ENCODE results near the gene CFAP210. TPM values are rescaled to one million over a fixed set of nuclear protein-coding genes. Genes with fewer than 3 reads are reported as not detected.
"Not testable (repeated sequence)": the region's sequence is repeated elsewhere in the genome, so short reads cannot be mapped to it uniquely, and the experiment has no call there.

CFAP210 gene
- total RNA-seq, 1 donor from 2014 or later: 0.72 TPM

DNA sequence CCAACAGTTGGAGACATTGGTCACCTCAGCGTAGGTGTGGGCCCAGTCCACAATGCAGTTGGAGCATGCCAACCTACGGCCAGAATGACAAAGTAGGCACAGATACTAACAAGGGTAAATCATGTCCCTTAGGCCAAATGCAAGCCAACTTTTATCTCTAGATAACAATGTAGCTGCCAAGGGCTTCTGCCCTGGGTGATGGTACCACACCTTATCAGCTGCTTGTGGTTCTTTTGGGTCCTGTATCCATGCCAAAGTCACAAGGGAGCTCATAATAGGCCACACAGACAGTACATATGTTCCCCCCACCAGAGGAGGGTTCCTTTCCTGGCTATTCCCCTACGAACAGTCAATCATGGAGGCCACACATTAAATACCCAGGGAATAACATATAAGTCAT lies 19.1 kb upstream of the CFAP210 start:
- no peak for DNase-seq (ENCODE audit: low spot score)

DNA sequence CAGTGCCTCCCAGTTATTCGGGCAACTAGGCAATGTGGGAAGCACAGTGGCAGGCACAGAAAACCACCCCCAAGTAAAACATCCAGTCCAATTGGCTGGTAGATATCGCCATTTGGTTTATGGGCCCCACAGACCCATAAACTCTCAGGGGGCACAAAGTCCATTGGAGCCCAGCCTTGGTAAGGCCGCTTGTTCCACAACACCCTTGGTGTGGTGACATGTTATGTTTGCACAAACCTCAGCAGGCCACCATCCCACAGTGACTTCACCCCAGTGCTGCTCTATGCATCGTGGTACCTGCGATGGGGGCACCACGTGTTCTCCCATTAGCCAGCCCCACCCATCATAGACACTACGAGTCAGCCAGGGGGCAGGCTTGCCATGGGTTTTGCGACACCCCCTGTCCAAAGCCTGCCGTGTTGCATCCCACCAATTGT lies 18.6 kb upstream of the CFAP210 start:
- DNase-seq (ENCODE audit: low spot score): no peak

GRCh38 chr2:169711751-169712509 lies 17.7 kb upstream of the CFAP210 start:
- no peak for DNase-seq (ENCODE audit: low spot score)

DNA sequence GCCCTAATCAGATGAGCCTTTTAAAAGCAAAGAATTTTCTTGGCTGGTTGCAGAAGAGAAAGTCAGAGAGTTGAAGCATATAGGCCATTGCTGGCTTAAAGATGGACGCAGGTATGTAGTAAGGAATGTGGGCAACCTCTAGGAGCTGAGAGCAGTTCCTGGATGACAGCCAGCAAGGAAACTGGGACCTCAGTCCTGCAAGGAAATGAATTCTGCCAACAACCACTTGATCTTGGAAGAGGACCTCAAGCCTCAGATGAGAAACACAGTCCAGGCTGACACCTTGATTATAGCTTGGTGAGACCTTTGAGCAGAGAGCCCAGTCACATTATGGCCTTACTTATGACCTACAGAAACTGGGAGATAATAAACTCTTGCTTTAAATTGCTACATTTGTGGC lies 15.8 kb upstream of the CFAP210 start:
- DNase-seq (ENCODE audit: low spot score): no peak

GRCh38 chr2:169709331-169709730 lies 15.1 kb upstream of the CFAP210 start:
- DNase-seq (ENCODE audit: low spot score): no peak

DNA sequence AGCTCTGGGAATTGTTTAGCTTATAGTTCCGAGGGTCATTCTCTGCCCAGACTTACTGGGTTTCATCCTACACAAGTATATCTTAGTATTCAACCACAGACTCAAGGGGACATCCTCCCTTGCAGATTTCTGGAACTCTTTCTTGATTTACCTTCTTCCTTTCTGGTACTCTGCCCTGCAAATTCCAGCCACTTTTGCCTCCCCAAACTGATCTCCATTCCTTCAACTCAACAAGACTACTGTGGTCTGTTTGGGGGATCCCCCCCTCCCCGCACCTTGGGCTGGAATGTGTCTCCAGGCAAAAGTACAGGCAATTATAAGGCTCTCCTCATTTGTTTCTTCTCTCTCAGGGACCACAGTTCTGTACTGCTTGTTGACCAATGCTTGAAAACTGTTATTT lies 13.4 kb upstream of the CFAP210 start:
- no peak for DNase-seq (ENCODE audit: low spot score)

GRCh38 chr2:169705927-169706326 lies 11.7 kb upstream of the CFAP210 start:
- DNase-seq (ENCODE audit: low spot score): no peak

DNA sequence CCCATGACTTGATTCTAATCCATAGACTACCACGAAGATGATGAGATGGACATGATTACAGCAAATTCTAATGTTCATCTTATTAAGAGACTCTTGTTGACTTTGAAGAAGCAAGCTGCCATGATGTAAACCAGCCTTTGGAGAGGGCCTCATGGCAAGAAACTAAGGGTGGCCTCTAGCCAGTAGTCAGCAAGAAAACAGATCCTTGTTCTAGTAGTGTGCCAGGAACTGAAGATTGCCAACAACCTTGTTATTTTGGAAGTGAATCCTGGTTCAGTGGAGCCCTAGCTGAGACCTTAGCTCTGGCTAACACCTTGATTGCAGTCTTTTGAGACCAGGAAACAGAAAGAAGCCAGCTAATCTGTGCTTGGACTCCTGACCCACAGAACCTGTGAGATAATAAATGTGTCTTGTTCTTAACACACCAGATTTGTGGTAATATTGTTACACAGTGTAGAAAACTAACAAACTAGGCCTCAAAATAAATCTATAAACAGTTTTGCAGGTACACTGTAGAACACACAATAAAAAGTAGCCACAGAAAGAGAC lies 10.0 kb upstream of the CFAP210 start:
- no peak for DNase-seq (ENCODE audit: low spot score)

DNA sequence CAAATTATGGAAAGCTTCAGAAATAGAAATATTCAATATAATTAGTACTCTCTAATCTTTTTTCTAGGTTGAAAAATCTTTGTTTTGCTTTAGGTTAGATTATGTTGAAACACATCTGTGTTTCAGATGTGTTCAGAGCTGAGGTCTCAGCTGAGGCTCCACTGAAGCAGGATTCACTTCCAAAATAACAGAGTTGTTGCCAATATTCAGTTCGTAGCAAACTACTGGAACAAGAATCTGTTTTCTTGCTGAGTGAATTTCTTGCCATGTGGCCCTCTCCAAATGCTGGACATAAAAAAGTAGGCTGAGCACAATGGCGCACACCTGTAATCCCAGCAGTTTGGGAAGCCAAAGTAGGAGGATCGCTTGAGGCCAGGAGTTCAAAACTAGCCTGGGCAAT lies 8.8 kb upstream of the CFAP210 start:
- DNase-seq (ENCODE audit: low spot score): no peak

DNA sequence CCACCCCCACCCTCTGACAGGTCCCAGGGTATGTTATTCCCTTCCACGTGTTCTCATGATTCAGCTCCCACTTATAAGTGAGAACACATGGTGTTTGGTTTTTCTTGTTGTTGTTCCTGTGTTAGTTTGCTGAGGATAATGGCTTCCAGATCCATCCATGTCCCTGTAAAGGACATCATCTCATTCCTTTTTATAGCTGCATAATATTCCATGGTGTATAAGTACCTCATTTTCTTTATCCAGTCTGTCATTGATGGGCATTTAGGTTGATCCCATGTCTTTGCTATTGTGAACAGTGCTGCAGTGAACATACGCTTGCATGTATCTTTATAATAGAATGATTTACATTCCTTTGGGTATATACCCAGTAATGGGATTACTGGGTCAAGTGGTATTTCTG lies 5.0 kb upstream of the CFAP210 start:
- DNase-seq (ENCODE audit: low spot score): not testable (repeated sequence)

GRCh38 chr2:169696381-169696780 lies 2.2 kb upstream of the CFAP210 start:
- no peak for DNase-seq (ENCODE audit: low spot score)

DNA sequence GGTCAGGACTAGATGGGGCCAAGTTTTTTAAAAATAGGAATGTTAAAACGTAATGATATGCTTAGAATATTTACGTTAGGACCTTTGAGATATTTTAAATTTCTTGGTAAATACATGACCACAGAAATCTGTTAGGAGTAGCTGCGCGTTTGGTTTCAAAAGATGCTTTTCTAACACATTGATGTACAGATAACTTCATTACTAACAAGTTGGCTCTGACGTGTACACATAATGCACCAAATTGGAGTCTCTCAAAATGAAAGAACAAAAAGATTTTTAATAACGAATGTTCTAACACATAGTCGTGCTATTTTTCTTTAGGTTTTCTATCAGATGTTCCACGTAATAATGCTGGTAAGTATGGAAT lies 672 bp upstream of the CFAP210 start:
- DNase-seq (ENCODE audit: low spot score): no peak

DNA sequence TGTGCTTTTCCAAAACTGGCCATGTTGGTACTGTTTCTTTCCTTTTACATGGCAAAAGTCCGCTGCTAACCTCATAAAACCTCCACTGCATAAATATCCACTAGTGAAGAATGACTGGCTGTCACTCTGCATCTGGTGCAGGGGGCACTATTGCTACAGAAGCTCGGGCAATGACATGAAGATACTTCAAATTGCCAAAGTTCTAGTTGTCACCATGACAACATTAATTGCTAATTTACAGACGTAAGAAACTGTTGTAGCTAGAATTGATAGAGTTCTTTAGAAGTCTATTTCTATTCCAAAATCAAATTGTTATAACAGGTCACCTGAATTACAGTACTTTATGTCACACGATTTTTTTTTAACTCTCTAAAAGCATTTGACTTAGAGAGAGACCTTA lies 845 bp downstream of the CFAP210 start:
- no peak for DNase-seq (ENCODE audit: low spot score)

- DNase-seq (ENCODE audit: low spot score): no peak
These were observed 1.5 kb downstream of the CFAP210 start for GRCh38 chr2:169692718-169693117.

DNA sequence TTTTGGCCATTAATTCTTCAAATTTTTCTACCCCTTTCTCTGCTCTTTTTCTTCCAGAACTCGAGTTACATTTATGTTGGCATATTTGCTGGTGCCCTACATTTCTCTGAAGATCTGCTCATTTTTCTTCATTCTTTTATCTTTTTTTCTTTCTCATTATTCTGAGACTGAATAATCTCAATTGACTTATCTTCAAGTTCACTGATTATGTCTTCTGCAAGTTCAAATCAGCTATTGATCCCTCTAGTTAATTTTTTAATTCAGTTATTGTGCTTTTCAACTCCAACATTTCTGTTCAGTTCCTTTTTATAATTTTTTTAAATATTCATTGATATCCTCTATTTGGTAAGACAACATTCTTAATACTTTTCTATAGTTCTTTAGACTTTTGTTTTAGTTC lies 3.2 kb downstream of the CFAP210 start:
- no peak for DNase-seq (ENCODE audit: low spot score)

GRCh38 chr2:169687943-169688342 lies 6.3 kb downstream of the CFAP210 start:
- DNase-seq (ENCODE audit: low spot score): not testable (repeated sequence)

GRCh38 chr2:169686825-169687224 lies 7.4 kb downstream of the CFAP210 start:
- DNase-seq (ENCODE audit: low spot score): not testable (repeated sequence)

DNA sequence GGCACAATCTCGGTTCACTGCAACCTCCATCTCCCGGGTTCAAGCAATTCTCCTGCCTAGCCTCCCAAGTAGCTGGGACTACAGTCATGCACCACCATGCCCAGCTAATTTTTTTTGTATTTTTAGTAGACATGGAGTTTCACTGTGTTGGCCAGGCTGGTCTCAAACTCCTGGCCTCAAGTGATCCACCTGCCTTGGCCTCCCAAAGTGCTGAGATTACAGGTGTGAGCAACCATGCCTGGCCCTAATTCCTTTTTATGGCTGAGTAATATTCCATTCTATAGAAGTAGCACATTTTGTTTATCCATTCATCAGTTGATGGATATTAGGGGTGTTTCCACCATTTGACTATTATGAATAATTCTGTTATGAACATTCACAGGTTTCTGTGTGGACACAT lies 9.5 kb downstream of the CFAP210 start:
- DNase-seq (ENCODE audit: low spot score): not testable (repeated sequence)

DNA sequence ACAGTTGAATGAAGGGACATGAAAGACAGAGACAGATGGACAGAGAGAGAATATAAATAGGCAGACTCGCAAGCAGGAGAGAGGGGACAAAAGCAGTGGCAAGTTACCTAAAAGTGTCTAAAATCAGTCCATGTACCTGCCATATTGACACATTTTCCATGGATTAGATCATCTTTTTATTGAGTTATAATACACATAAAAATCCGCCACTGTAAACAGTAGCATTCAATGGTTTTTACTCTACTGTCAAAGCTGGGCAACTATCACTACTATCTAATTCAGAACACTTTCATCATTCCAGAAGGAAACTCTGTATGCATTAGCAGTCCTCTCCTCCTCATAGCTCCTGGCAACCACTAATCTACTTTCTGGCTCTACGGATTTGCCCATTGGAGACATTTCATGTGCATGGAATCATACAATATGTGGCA lies 10.1 kb downstream of the CFAP210 start:
- DNase-seq (ENCODE audit: low spot score): no peak

DNA sequence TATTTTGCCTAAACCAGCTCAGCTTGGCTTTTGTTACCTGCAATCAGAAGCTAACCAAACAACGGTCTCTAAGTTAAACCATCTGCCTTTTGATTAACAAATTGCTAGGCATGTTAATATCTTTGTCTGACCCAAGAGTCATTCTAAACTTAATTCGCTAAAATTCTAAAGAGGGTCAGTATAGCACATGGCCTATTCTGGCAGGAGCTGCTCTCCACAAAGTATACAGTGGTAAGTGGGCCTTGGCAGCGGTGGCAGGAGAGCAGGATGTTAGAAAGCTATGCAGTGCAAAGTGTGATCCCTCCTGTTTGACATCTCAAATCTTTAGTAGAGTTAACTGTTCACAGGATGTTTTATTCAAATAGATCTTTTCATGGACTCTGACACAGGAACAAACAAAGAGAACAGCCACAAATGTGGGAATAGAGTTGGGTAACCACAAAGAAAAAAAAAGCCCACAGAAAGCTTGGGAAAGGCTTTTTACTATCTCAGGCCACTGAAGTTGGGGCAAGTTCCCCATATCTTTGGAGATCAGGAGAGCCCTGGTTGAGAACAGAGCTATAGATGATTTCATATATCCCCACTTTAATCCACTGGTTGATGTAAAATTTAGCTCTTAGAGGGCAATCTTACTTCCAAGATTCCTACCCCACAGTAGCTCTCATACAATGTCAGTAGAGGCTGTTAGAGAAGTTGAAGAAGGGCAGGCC lies 10.6 kb downstream of the CFAP210 start:
- DNase-seq (ENCODE audit: low spot score): no peak

DNA sequence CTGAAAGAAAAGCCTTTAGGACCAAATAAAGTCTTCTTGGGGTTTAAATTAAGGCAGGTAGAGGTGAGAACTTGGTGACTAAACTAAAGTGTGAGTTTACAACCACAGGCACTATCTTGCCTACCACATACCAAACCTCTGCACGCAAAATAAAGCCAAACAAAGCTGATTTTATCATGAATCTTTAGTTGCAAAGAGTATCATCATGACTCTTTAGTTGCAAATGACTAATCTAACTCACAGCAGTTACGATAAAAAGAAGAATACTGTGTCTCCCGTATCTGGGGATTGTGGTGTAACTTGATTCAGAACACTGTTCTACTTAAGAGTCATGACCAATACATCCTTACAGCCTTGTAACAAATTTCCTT lies 11.2 kb downstream of the CFAP210 start:
- DNase-seq (ENCODE audit: low spot score): no peak

GRCh38 chr2:169676850-169677249 lies 17.4 kb downstream of the CFAP210 start:
- no peak for DNase-seq (ENCODE audit: low spot score)

GRCh38 chr2:169676357-169676756 lies 17.8 kb downstream of the CFAP210 start:
- DNase-seq (ENCODE audit: low spot score): no peak
